HepG2 (cell line): ENCODE results near the gene C2orf49. TPM values are rescaled to one million over a fixed set of nuclear protein-coding genes. Genes with fewer than 3 reads are reported as not detected.
A peak's percentile ranks its signal among the peaks of the same experiment; 100 is the strongest.

Experiments
- DMAP1 ChIP-seq: IDR thresholded peaks from 2 replicates; pipeline ENCODE4 v1.6.1; 2016
- DR1 ChIP-seq: sonication (generic); formaldehyde crosslinking; IDR thresholded peaks from 2 replicates; pipeline ENCODE4 v1.8.0; 2021; ENCODE audit warnings: mild to moderate bottlenecking, missing genetic modification reagents, inconsistent platforms
- ERF ChIP-seq: IDR thresholded peaks from 2 replicates; pipeline ENCODE4 v1.6.1; 2018; ENCODE audit warnings: missing biosample characterization, missing genetic modification reagents
- JARID2 ChIP-seq: sonication (generic); formaldehyde crosslinking; IDR thresholded peaks from 2 replicates; pipeline ENCODE4 v1.8.1; 2023; ENCODE audit warnings: missing genetic modification reagents, inconsistent platforms; ENCODE audit not compliant: insufficient replicate concordance
- KLF11 ChIP-seq: IDR thresholded peaks from 2 replicates; pipeline ENCODE4 v1.6.1; 2016; ENCODE audit warnings: missing compliant biosample characterization
- MAX ChIP-seq: IDR thresholded peaks from 2 replicates; pipeline ENCODE4 v1.6.1; 2012; ENCODE audit warnings: inconsistent platforms
- PHB2 ChIP-seq: fragments of 450-650 bp; IDR thresholded peaks from 2 replicates; pipeline ENCODE4 v1.6.1; 2018; ENCODE audit not compliant: partially characterized antibody
- POLR2AphosphoS2 ChIP-seq: IDR thresholded peaks from 2 replicates; pipeline ENCODE4 v1.6.1; 2011; ENCODE audit warnings: low read depth, low read length, improper control_type of control experiment
- SRF ChIP-seq: IDR thresholded peaks from 2 replicates; pipeline ENCODE4 v1.6.1; 2011; ENCODE audit warnings: mild to moderate bottlenecking, low read depth, low read length, moderate library complexity
- TBX3 ChIP-seq: fragments of 450-650 bp; IDR thresholded peaks from 2 replicates; pipeline ENCODE4 v1.6.1; 2017; ENCODE audit warnings: antibody characterized with exemption, mild to moderate bottlenecking, inconsistent platforms, borderline replicate concordance
- ZNF225 ChIP-seq: sonication (generic); formaldehyde crosslinking; IDR thresholded peaks from 2 replicates; pipeline ENCODE4 v1.4.0; 2020; ENCODE audit warnings: mild to moderate bottlenecking, missing genetic modification reagents
- ZNF44 ChIP-seq: sonication (generic); formaldehyde crosslinking; IDR thresholded peaks from 2 replicates; pipeline ENCODE4 v1.5.1; 2020; ENCODE audit warnings: mild to moderate bottlenecking, missing genetic modification reagents
- polyA plus RNA-seq, 8 experiments: library from polyadenylated mRNA; depleted of rRNA in 3 of 8; stranded (reverse) in 7 of 8; unstranded in 1 of 8; fragments of >200 nt; fragmentation: Illumina TruSeq in 4 of 8; extraction: Trizol in 4 of 8; gene quantifications; 2 replicates each; pipeline versions ENCODE4 v1.2.1 to v1.2.3, GENCODE V29; 2011 to 2016; ENCODE audit warnings: low read depth in 4 of 8, missing spikeins in 1 of 8, mixed read lengths in 1 of 8; ENCODE audit not compliant: insufficient read depth in 1 of 8
- total RNA-seq, 5 experiments: library from RNA; depleted of rRNA; stranded (reverse); fragments of >200 nt; fragmentation: Illumina TruSeq; extraction: Trizol; gene quantifications; 2 replicates each; pipeline ENCODE4 v1.2.3, GENCODE V29; 2016; ENCODE audit warnings: low read depth in 1 of 5
- TF ChIP-seq, protein P1 (sequence below): sonication (generic); formaldehyde crosslinking; IDR thresholded peaks from one replicate; pipeline ENCODE4 v1.5.1; 2020; ENCODE audit warnings: mild to moderate bottlenecking, missing genetic modification reagents; ENCODE audit errors: not compliant biosample characterization
- TF ChIP-seq, protein P2 (sequence below): sonication (generic); formaldehyde crosslinking; IDR thresholded peaks from 2 replicates; pipeline ENCODE4 v1.4.0; 2020; ENCODE audit warnings: missing genetic modification reagents
- TF ChIP-seq, protein P3 (sequence below): sonication (generic); formaldehyde crosslinking; conservative IDR thresholded peaks from 2 replicates; pipeline ENCODE4 v1.8.1; 2023; ENCODE audit warnings: missing genetic modification reagents
- TF ChIP-seq, protein P4 (sequence below): sonication (generic); formaldehyde crosslinking; IDR thresholded peaks from 2 replicates; pipeline ENCODE4 v1.5.0; 2020; ENCODE audit warnings: missing genetic modification reagents, mild to moderate bottlenecking, borderline replicate concordance

The C2orf49 gene
- total and polyA plus RNA-seq, 2 of the 13 experiments (the other 11 are each of a cell fraction or from before 2014, with no cell fraction given): 24.7 to 28.8 TPM

DNA sequence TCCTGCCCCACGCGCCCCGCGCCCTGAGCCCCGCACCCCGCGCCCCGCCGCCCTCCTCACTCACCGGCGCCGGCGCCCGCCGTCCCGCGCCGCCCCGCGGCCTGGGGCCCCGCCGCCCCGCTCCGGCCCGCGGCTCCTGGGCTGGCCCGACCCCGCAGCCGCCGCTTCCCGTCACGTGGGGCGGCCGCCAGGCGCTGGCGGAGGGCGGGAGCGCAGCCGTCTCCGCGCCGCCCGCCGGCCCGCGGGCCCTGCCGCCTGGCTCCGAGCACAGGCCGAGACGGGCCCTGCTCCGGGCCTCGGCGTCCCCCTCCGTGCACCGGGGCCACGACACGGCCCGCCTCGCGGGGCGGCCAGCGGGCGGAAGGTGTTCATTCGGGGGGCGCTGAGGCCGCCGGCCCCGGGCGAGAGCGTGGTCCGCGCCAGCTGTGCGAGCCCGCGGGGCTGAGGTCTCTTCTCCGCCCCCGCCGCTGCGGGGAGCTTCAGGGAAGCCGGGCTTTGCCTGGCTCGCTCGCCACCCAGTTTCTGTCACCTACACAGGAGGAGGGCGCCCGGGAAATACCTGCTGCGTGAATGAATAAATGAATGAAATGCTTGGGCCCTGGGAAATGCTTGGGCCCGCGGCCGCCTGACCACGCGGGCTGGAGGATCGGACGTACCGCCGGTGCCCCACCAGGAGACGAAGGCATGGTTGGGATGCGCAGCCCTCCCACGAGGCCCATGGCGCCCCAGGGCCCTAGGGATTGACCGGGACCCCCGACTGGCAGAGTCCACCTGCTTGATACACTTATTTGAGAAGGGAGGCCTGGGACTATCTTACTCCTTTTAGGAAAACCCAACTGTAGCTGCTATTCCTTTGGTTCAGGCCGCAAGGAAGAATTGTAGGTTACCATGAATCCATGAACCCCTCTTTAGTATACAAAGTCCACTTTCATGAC is 7.5 kb upstream of the C2orf49 start, which contains the start of gene TGFBRAP1 (continued):
- TF ChIP-seq TBX3 (peak; percentile 45; the same call in 1 of the 2 replicates), DR1 (CRISPR knock-in tag) (no peak; the same call in 1 of the 2 replicates), DMAP1 (CRISPR knock-in tag) (peak; percentile 94), POLR2AphosphoS2 (no peak), MAX (peak; percentile 87), PHB2 (no peak), ERF (peak; percentile 43; the same call in 1 of the 2 replicates), KLF11 (CRISPR knock-in tag) (0 out of 2 replicates have a peak, but pooled peaks have one; percentile 55), SRF (no peak), ZNF44 (CRISPR knock-in tag) (peak; percentile 92; the same call in 1 of the 2 replicates), JARID2 (CRISPR knock-in tag) (no peak), ZNF225 (CRISPR knock-in tag) (peak; percentile 68)
- TF ChIP-seq, protein P1, sequence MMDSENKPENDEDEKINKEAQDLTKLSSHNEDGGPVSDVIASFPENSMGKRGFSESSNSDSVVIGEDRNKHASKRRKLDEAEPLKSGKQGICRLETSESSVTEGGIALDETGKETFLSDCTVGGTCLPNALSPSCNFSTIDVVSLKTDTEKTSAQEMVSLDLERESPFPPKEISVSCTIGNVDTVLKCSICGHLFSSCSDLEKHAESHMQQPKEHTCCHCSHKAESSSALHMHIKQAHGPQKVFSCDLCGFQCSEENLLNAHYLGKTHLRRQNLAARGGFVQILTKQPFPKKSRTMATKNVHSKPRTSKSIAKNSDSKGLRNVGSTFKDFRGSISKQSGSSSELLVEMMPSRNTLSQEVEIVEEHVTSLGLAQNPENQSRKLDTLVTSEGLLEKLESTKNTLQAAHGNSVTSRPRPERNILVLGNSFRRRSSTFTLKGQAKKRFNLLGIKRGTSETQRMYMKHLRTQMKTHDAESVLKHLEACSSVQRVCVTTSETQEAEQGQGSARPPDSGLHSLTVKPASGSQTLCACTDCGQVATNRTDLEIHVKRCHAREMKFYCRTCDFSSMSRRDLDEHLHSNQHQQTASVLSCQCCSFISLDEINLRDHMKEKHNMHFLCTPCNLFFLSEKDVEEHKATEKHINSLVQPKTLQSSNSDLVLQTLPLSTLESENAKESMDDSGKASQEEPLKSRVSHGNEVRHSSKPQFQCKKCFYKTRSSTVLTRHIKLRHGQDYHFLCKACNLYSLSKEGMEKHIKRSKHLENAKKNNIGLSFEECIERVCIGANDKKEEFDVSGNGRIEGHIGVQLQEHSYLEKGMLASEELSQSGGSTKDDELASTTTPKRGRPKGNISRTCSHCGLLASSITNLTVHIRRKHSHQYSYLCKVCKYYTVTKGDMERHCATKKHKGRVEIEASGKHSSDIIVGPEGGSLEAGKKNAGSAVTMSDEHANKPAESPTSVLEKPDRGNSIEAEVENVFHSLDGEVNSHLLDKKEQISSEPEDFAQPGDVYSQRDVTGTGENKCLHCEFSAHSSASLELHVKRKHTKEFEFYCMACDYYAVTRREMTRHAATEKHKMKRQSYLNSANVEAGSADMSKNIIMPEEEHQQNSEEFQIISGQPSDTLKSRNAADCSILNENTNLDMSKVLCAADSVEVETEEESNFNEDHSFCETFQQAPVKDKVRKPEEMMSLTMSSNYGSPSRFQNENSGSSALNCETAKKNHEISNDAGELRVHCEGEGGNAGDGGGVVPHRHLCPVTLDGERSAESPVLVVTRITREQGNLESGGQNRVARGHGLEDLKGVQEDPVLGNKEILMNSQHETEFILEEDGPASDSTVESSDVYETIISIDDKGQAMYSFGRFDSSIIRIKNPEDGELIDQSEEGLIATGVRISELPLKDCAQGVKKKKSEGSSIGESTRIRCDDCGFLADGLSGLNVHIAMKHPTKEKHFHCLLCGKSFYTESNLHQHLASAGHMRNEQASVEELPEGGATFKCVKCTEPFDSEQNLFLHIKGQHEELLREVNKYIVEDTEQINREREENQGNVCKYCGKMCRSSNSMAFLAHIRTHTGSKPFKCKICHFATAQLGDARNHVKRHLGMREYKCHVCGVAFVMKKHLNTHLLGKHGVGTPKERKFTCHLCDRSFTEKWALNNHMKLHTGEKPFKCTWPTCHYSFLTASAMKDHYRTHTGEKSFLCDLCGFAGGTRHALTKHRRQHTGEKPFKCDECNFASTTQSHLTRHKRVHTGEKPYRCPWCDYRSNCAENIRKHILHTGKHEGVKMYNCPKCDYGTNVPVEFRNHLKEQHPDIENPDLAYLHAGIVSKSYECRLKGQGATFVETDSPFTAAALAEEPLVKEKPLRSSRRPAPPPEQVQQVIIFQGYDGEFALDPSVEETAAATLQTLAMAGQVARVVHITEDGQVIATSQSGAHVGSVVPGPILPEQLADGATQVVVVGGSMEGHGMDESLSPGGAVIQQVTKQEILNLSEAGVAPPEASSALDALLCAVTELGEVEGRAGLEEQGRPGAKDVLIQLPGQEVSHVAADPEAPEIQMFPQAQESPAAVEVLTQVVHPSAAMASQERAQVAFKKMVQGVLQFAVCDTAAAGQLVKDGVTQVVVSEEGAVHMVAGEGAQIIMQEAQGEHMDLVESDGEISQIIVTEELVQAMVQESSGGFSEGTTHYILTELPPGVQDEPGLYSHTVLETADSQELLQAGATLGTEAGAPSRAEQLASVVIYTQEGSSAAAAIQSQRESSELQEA: peak; percentile 72
- TF ChIP-seq, protein P2, sequence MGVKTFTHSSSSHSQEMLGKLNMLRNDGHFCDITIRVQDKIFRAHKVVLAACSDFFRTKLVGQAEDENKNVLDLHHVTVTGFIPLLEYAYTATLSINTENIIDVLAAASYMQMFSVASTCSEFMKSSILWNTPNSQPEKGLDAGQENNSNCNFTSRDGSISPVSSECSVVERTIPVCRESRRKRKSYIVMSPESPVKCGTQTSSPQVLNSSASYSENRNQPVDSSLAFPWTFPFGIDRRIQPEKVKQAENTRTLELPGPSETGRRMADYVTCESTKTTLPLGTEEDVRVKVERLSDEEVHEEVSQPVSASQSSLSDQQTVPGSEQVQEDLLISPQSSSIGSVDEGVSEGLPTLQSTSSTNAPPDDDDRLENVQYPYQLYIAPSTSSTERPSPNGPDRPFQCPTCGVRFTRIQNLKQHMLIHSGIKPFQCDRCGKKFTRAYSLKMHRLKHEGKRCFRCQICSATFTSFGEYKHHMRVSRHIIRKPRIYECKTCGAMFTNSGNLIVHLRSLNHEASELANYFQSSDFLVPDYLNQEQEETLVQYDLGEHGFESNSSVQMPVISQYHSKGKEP (CRISPR knock-in tag): no peak; the same call in 1 of the 2 replicates
- TF ChIP-seq, protein P3, sequence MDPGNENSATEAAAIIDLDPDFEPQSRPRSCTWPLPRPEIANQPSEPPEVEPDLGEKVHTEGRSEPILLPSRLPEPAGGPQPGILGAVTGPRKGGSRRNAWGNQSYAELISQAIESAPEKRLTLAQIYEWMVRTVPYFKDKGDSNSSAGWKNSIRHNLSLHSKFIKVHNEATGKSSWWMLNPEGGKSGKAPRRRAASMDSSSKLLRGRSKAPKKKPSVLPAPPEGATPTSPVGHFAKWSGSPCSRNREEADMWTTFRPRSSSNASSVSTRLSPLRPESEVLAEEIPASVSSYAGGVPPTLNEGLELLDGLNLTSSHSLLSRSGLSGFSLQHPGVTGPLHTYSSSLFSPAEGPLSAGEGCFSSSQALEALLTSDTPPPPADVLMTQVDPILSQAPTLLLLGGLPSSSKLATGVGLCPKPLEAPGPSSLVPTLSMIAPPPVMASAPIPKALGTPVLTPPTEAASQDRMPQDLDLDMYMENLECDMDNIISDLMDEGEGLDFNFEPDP: peak; percentile 94; the same call in 1 of the 2 replicates
- TF ChIP-seq, protein P4, sequence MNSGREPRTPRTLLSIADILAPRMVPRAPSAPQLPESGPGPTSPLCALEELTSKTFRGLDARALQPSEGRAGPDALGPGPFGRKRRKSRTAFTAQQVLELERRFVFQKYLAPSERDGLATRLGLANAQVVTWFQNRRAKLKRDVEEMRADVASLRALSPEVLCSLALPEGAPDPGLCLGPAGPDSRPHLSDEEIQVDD (CRISPR knock-in tag): no peak
